ENCODE results near the gene C10orf53. TPM values are rescaled to one million over a fixed set of nuclear protein-coding genes. Genes with fewer than 3 reads are reported as not detected.
"Not testable (repeated sequence)": the region's sequence is repeated elsewhere in the genome, so short reads cannot be mapped to it uniquely, and the experiment has no call there.

Gene C10orf53
- total RNA-seq, 1 donor from 2014 or later = not detected

- intact Hi-C loops (cut with micrococcal nuclease) = no loop called here
Measured at GRCh38 chr10:49682879-49683278, 3.4 kb downstream of the C10orf53 start.

DNA sequence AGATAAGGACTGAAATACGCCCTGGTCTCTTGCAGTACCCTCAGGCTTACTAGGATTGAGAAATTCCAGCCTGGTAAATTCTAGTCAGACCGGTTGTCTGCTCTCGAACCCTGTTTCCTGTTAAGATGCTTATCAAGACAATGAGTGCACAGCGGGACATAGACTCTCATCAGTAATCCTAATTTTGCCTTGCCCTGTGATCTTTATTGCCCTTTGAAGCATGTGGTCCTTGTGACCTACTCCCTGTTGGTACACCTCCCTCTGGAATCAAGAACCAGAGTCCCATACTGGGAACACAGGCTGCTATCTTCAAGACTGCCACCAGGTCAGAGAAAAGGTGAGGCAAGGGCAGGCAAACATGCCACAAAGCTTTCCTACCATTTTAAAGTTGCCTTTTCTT lies 7.2 kb downstream of the C10orf53 start:
- intact Hi-C loops (cut with micrococcal nuclease) = no loop called here

GRCh38 chr10:49688261-49688846 lies 8.9 kb downstream of the C10orf53 start:
- intact Hi-C loops (cut with micrococcal nuclease) = no loop called here

GRCh38 chr10:49688920-49689319 lies 9.5 kb downstream of the C10orf53 start:
- intact Hi-C loops (cut with micrococcal nuclease) = no loop called here

GRCh38 chr10:49689882-49690510 lies 10.5 kb downstream of the C10orf53 start:
- intact Hi-C loops (cut with micrococcal nuclease) = no loop called here

GRCh38 chr10:49690698-49691356 lies 11.4 kb downstream of the C10orf53 start:
- intact Hi-C loops (cut with micrococcal nuclease) = no loop called here

DNA sequence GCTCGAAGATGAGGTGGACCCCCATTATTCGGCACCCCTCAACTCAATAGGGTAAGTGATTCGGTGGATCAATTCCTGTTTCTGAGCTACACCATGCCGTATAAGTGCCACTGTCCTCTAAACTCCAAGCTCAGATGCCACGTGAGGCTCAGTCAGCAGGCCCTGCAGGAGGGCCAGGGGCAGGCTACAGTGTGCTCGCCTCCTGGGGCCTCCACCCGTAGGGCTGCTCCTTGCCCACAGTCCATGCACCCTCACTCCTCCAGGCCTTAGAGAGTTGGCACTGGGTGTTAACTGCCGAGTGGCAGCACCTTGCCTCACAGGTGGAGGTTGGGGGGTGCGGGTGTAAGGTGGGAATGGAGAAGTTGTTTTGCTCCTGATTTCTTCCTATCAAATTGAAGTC lies 12.1 kb downstream of the C10orf53 start:
- intact Hi-C loops (cut with micrococcal nuclease) = no loop called here

DNA sequence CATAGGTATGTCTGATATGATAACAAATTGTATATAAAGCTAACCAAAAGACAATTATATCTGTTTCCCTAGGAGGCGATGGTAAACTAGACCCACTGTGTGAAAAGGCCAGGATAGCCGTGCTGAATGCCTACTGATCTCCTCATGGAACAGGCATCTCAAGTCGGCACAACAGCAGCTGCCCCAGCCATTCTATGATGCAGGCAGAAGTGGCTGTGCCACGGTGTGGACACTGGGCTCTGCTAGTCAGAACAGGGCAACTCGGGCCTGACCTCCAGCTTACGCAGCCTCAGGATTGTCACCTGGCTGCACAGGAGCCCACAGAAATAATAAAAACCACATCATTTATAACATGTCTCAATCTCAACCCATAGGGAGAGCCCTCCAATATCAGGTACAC lies 15.0 kb downstream of the C10orf53 start:
- intact Hi-C loops (cut with micrococcal nuclease) = no loop called here

GRCh38 chr10:49696311-49696710 lies 16.9 kb downstream of the C10orf53 start:
- intact Hi-C loops (cut with micrococcal nuclease) = no loop called here

GRCh38 chr10:49698679-49699078 lies 19.2 kb downstream of the C10orf53 start:
- intact Hi-C loops (cut with micrococcal nuclease) = no loop called here

GRCh38 chr10:49700211-49700610 lies 20.8 kb downstream of the C10orf53 start:
- intact Hi-C loops (cut with micrococcal nuclease) = no loop called here

DNA sequence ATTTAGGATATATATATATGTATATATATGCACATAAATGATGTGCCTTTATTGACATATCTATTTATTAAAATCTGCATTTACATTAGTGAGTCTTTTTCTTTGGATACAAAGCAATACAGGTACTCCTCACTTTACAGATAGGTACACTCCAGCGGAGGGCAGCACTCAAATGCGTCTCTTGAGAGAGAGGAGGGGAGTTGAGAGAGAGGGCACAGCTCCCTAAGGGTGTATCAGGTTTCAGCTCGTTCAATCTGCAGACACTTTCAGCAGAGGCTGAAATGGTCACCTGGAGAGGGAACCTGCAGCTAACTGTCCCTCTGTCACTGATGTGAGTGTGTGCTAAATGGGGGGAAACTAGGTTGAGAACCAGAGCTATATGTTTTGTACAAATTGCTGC lies 21.5 kb downstream of the C10orf53 start:
- intact Hi-C loops (cut with micrococcal nuclease) = no loop called here

GRCh38 chr10:49707585-49707984 lies 28.1 kb downstream of the C10orf53 start:
- intact Hi-C loops (cut with micrococcal nuclease) = no loop called here

GRCh38 chr10:49709934-49710333 lies 30.5 kb downstream of the C10orf53 start:
- intact Hi-C loops (cut with micrococcal nuclease) = no loop called here

- intact Hi-C loops (cut with micrococcal nuclease) = no loop called here
Measured at GRCh38 chr10:49710966-49711365, 31.5 kb downstream of the C10orf53 start.

- intact Hi-C loops (cut with micrococcal nuclease) = no loop called here
Measured at GRCh38 chr10:49711481-49711880, 32.0 kb downstream of the C10orf53 start.

DNA sequence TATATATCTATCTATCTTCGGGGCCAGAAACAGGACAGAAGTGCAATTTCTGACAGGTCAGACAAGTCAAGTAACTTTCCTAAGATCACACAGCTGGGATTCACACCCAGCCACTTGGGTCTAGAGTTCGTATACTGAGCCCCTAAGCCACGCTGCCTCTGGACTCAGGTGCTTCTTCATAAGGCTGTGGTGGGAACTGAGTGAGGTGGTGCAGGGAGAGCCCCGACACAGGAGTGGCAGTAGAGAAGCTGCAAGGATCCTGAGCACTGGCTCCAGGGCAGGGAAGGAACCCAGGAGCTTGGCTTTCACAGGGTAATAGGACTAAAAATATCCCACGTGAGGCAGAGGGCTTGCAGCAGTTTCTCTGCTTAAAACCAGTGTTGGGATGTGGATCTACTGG lies 33.8 kb downstream of the C10orf53 start:
- intact Hi-C loops (cut with micrococcal nuclease) = no loop called here

GRCh38 chr10:49715157-49715556 lies 35.7 kb downstream of the C10orf53 start:
- intact Hi-C loops (cut with micrococcal nuclease) = not testable (repeated sequence)

DNA sequence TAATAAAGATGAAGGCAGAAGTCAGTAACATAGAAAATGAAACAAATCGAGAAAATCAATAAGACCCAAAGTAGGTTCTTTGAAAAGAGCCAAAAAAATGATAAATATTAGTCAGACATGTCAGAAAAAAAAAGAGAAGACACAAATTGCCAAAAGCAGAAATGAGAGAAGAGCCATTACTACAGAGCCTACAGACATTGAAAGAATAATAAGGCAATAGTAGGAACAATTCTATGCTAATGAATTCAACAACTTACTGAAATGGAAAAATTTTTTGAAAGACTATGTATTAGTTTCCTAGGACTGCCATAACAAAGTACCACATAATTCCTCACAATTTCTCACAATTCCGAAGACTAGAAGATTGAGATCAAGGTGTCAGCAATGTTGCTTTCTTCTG lies 47.1 kb downstream of the C10orf53 start:
- intact Hi-C loops (cut with micrococcal nuclease) = no loop called here

DNA sequence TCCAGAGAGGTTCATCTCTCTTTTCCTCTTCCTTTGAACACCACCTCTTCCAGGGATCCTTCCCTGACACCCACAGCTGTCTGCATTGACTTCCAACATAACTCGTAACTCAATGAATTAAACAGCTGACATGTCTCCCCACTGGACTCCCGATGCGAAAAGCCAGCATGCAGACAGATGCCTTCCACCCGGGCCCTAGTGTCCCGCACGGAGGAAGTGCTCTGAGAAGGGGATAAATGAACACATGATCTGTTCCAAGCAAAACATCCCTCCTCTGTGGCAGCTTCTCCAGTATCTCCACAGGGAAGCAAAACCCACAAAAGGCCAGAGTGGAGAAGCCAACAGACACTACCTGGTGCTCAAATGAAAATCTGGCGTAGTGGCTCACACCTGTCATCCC lies 54.4 kb downstream of the C10orf53 start:
- intact Hi-C loops (cut with micrococcal nuclease) = no loop called here

DNA sequence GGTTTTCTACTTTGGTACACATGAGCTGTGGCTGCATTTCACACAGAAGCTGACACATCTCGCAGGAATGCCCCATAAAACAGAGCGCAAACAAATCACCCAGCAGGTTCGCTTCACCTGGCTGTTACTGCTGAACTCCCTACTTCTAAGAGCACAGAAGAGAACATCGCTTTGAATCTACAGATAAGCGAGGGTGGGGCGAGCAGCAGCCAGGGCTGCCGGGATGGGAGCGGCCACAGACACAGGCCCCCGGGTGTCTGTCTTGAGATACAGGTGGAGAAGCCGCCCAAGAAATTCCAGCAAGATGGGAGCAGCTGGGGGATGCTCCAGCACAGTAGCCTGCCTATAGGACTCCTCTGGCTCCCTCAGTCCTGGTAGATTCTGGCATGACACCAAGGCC lies 55.2 kb downstream of the C10orf53 start:
- intact Hi-C loops (cut with micrococcal nuclease) = no loop called here

DNA sequence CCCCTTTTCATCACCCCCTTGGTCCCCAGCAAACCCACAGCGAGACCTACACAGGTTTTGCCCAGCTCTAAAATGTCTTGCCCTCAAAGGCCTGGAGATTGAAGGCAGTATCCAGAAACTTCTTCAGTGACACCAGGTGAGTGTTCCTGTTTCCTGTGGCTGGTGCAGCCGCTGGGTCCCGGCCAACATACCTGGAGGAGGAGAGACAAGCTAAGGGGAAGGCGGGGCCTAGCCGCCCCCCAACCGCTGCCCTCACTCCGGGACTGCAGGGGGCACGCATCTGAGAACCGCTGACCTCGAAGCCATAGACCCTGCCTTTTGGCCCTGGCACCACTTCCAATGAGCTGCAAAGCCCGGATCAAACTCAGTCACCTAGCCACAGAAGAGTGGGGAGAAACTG lies 55.7 kb downstream of the C10orf53 start:
- intact Hi-C loops (cut with micrococcal nuclease) = no loop called here
